AG04449 (cell line): Measurements from ENCODE around the gene CSRNP2.

ENCODE experiments used
- CTCF ChIA-PET: fragments of 350-600 bp; formaldehyde crosslinking; extraction: SDS; loops from one replicate; lab custom pipeline; 2021; ENCODE audit warnings: antibody characterized with exemption; lab: Yijun Ruan, JAX
- POLR2A ChIA-PET: fragments of 400-600, 350-600 bp; formaldehyde crosslinking; extraction: SDS; loops from one replicate; lab custom pipeline; 2020; ENCODE audit warnings: antibody characterized with exemption, inconsistent platforms; lab: Yijun Ruan, JAX
- DNase-seq: peaks from one replicate; pipeline ENCODE4 v3.0.0-alpha.2; 2010; ENCODE audit warnings: low read depth, low spot score
- H3K4me3 ChIP-seq: 2 replicates; pipeline ENCODE4 v1.5.1; 2011; ENCODE audit warnings: low read depth, mild to moderate bottlenecking, control low read depth, low read length
- CTCF ChIP-seq: IDR thresholded peaks from one replicate; pipeline ENCODE4 v1.5.1; 2011; ENCODE audit warnings: mild to moderate bottlenecking, moderate library complexity, low read length, control low read depth, inconsistent platforms; ENCODE audit not compliant: insufficient read depth; ENCODE audit errors: missing control alignments

CSRNP2 gene

DNA sequence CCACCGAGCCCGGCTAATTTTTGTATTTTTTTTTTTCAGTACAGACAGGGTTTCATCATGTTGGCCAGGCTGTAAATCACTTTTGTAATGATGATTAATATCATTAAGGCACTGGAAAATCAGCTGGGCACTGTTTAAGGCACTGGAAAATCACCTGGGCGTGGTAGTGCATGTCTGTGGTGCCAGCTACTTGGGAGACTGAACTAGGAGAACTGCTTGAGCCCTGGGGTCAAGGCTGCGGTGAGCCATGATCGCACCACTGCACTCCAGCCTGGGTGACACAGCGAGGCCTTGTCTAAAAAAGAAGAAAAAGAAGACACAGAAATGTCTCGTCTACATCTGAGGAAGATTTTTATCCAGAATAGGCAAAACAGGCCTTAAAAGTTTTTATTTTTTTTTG lies 70.0 kb downstream of the CSRNP2 start:
- TF ChIP-seq CTCF = no peak
- no peak overlapping the region for H3K4me3 ChIP-seq
- ChIA-PET CTCF (interaction anchor here (1.1 to 2.0 kb wide), 4 partner anchors 9 to 27 kb away, joined by 3 to 8 read pairs (median 4); partner anchors contain the start of gene SLC11A2), POLR2A (no interaction called here)
- DNase-seq = no peak

DNA sequence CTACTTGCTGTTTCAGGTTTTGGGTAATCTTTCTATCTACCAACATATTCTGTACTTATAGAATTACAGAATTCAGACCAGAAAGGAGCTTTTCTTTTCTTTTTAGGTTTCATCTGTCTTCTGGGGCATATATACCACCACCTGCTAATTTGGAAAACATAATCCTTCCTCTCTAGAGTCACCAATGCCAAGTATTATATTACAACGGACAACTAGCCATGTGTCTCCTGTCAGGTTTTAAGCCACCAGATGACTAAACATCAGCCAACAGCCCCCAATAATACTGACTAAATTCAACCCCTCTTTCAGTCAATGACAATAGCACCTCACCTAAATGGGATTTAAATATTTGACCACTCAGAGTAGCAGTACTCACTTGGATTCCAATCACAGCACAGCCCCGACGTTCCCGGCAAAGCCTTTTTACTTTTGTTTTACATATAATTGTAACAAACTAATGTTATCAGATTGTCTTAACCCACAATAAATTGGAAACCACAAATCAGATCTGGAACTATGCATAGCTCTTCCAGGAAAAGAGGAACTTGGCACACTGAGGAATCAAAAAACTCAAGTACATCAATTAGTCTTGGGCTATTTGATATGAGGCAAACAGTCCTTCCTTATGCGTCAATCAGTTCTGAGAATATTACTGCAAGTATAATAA lies 70.7 kb downstream of the CSRNP2 start:
- no peak overlapping the region for H3K4me3 ChIP-seq
- TF ChIP-seq CTCF = no peak
- CTCF ChIA-PET = interaction anchor here (1.1 to 2.0 kb wide), 4 partner anchors 10 to 26 kb away, joined by 3 to 8 read pairs (median 4); partner anchors contain the start of gene SLC11A2
- no peak for DNase-seq
- POLR2A ChIA-PET = no interaction called here

DNA sequence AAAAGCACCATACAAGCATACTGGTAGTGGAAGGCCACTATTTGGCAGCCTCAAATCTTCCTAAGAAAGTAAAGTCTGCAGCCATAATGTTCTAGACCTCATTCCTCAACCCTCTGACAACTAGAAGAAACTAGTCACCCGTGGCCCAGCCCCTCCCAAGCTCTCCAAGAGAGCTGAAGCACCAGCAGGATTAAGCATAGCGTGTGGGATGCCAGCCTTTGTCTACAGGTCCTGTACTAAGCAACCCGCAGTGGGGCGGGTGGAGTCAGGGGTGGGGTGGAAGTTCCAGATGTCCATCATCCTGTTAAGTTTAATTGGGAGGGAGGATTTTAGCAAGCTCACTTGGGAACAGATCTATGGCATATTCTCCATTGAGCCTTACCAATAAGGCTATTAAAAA lies 71.4 kb downstream of the CSRNP2 start:
- CTCF ChIA-PET = interaction anchor here (1.1 to 2.0 kb wide), 3 partner anchors 14 to 26 kb away, joined by 3 to 8 read pairs (median 6); partner anchors contain the start of gene SLC11A2
- H3K4me3 ChIP-seq = no peak overlapping the region
- no peak for TF ChIP-seq CTCF
- no peak for DNase-seq
- POLR2A ChIA-PET = no interaction called here
